Activated T-helper 17 cell treated with anti-CD3 and anti-CD28 coated beads, Interleukin-2, amount 50 U/mL, for 72 hours (primary cell): ENCODE data around the gene ULBP2. TPM values are rescaled to one million over a fixed set of nuclear protein-coding genes. Genes with fewer than 3 reads are reported as not detected.

ENCODE experiments used
- ATAC-seq: fragments of 150-1000 bp; cut with Tn5 transposase; replicated peaks from 2 replicates; pipeline ENCODE4 v1.10.0; 2021; ENCODE audit warnings: mild to moderate bottlenecking, moderate library complexity
- H3K27ac Mint-ChIP-seq: one replicate; pipeline ENCODE4 v1.8.0; 2022; ENCODE audit warnings: mixed read lengths
- H3K27me3 Mint-ChIP-seq: one replicate; pipeline ENCODE4 v1.8.0; 2022; ENCODE audit warnings: mixed read lengths
- H3K36me3 Mint-ChIP-seq: one replicate; pipeline ENCODE4 v1.8.0; 2022; ENCODE audit warnings: low read depth, mild to moderate bottlenecking, mixed read lengths
- H3K4me1 Mint-ChIP-seq: one replicate; pipeline ENCODE4 v1.8.0; 2022; ENCODE audit warnings: mixed read lengths
- H3K4me3 Mint-ChIP-seq: one replicate; pipeline ENCODE4 v1.8.0; 2022; ENCODE audit warnings: mild to moderate bottlenecking, mixed read lengths
- H3K9me3 Mint-ChIP-seq: one replicate; pipeline ENCODE4 v1.8.0; 2022; ENCODE audit warnings: mixed read lengths
- total RNA-seq, 2 donors: library from RNA; stranded (reverse); gene quantifications; one replicate each; pipeline ENCODE4 v1.2.3, GENCODE V29; 2022

Gene ULBP2
- total RNA-seq, 2 donors from 2014 or later = not detected

GRCh38 chr6:149995235-149995750, 53.5 kb downstream of the ULBP2 start:
- ATAC-seq = no peak
- Mint-ChIP-seq H3K27ac (no peak overlapping the region), H3K9me3 (no peaks in the 10 kb centered on the region), H3K36me3 (no peaks in the 10 kb centered on the region), H3K4me3 (no peak overlapping the region), H3K27me3 (peaks cover 58% of the 10 kb centered on the region), H3K4me1 (peaks cover 12% of the 10 kb centered on the region)

- Mint-ChIP-seq H3K9me3 (no peaks in the 10 kb centered on the region), H3K36me3 (no peaks in the 10 kb centered on the region), H3K27me3 (peaks cover 53% of the 10 kb centered on the region), H3K4me3 (no peak overlapping the region), H3K4me1 (peaks cover 12% of the 10 kb centered on the region), H3K27ac (no peak overlapping the region)
- no peak for ATAC-seq
These were observed 54.2 kb downstream of the ULBP2 start for GRCh38 chr6:149995971-149996370.

Other genes with a start within 250 kb of the ULBP2 start
- gene LATS1, start 223.9 kb upstream of the ULBP2 start, total RNA-seq = 10 to 100 TPM; 21.5 to 27.9 TPM
- gene NUP43, start 195.5 kb upstream of the ULBP2 start, total RNA-seq = 10 to 100 TPM; 54.6 to 84.8 TPM
- gene PCMT1, start 192.3 kb upstream of the ULBP2 start, total RNA-seq = 10 to 100 TPM; 48.6 to 89.5 TPM
- gene LRP11, start 77.7 kb upstream of the ULBP2 start, total RNA-seq = 1 to 10 TPM; 6.5 to 9.6 TPM
- gene RAET1E, start 43.9 kb upstream of the ULBP2 start, total RNA-seq = 1 to 10 TPM in 1 of 2 donors, under 1 TPM in 1; 0.99 to 4.9 TPM
- not detected for gene RAET1G, start 18.9 kb upstream of the ULBP2 start, total RNA-seq
- under 1 TPM; 0.35 to 0.48 TPM for gene ULBP1, start 21.9 kb downstream of the ULBP2 start, total RNA-seq
- gene RAET1L, start 83.5 kb downstream of the ULBP2 start, total RNA-seq = not detected
- 1 to 10 TPM in 1 of 2 donors, not detected in 1; 1.1 TPM for gene ULBP3, start 127.1 kb downstream of the ULBP2 start, total RNA-seq
- gene PPP1R14C, start 201.0 kb downstream of the ULBP2 start, total RNA-seq = not detected